HL-60 (cell line): Measurements from ENCODE around the gene SPDYE8.
"Not testable (repeated sequence)": the region's sequence is repeated elsewhere in the genome, so short reads cannot be mapped to it uniquely, and the experiment has no call there.

ENCODE experiments used
- DNase-seq, 2 experiments: peaks; one replicate each; pipeline ENCODE4 v3.0.0-alpha.2; 2010 to 2020; ENCODE audit warnings: low read depth in 1 of 2, low spot score in 1 of 2
- H3K27ac ChIP-seq: fragments of 250-450 bp; sonication (Bioruptor Pico); replicated peaks from 2 replicates; pipeline ENCODE4 v1.5.1; 2020; ENCODE audit warnings: mild to moderate bottlenecking, moderate library complexity
- H3K27me3 ChIP-seq: fragments of 250-450 bp; sonication (Bioruptor Pico); 2 replicates; pipeline ENCODE4 v1.5.1; 2021; ENCODE audit warnings: mild to moderate bottlenecking, moderate library complexity; ENCODE audit not compliant: insufficient read depth, poor library complexity, severe bottlenecking
- H3K4me3 ChIP-seq: replicated peaks from 2 replicates; pipeline ENCODE4 v1.5.1; 2011; ENCODE audit warnings: mild to moderate bottlenecking, control low read depth, low read length; ENCODE audit not compliant: insufficient read depth

The SPDYE8 gene

DNA sequence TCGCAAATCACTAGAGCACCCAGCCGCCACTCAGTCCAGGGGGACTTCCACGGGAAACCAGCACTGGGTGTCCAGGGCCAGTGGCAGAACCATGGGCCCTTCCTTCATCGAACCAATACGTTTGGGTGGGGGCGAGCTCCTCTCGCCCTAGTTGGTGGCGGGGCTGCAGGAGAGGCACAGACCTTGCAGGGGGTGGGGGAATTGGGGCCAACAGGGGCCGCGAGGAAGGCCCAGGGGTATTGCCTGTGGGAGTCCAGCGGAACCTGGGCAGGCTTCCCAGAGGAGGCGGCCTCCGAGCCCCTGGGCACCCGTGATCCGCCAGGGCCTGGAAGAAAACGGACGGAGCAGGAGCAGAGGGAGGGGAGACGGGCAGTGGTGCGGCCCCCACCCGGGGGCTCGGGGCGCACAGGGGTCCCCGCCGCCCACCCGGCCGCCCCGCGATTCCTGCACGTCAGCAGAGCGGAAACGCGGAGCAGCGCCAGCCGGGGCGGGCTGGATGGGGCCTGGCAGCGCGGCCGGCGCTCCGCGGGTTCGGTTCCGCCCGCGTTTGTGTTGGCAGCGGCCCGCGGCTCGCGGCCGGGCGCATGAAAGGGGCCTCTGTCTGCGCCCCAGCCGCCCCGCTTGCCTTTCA lies 53.8 kb downstream of the SPDYE8 start:
- not testable (repeated sequence) for DNase-seq, H3K27me3 ChIP-seq, H3K4me3 ChIP-seq, H3K27ac ChIP-seq

DNA sequence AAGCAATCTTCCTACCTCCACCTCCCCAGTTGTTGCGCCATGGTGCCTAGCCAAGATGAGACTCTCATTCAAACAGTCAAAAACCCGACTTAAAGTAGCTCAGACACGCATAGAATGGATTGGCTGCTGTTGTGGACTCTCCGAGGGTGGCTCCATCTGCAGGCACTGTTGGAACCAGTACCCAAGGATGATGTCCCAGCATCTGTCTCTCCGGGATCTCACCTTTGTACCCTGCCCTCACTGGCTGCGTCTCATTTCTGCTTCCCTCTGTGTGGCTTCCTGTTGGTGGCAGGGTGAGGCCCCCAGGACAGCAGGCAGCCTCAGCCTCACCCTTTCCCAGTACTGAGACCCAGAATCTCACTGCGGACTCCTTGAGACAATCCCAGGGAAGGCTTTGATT lies 54.8 kb downstream of the SPDYE8 start:
- not testable (repeated sequence) for H3K4me3 ChIP-seq, DNase-seq, H3K27me3 ChIP-seq, H3K27ac ChIP-seq

DNA sequence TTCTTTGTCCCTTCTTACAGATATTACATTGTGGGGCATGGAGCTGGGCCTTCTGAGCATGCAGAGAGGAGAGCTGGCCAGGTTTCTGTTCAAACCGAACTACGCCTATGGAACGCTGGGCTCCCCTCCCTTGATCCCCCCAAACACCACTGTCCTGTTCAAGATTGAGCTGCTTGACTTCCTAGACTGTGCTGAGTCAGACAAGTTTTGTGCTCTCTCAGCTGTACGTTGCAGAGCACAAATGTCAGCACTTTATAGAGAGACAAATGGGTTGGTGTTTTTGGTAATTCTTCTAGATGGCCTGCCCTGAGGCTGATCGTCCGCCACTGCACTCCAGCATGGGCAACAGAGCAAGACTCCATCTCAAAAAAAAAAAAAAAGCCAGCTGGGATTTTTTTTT lies 58.1 kb downstream of the SPDYE8 start:
- H3K27me3 ChIP-seq, H3K4me3 ChIP-seq, H3K27ac ChIP-seq, DNase-seq: not testable (repeated sequence)
